ENCODE data around the gene HERC6. TPM values are rescaled to one million over a fixed set of nuclear protein-coding genes. Genes with fewer than 3 reads are reported as not detected.

The HERC6 gene
- total and polyA plus RNA-seq, 9 of the 15 experiments (the other 6 are each of a cell fraction or from before 2014, with no cell fraction given), result 0.01 to 0.68 (median 0.15) TPM

GRCh38 chr4:88409789-88410188, 31.1 kb downstream of the HERC6 start:
- H3K36me3 ChIP-seq (ENCODE audit: control insufficient read depth, insufficient read depth, low read length), result no peaks in the 10 kb centered on the region
- ChIA-PET CTCF (ENCODE audit: low intra/inter-chr PET ratio) (no interaction called here), POLR2A (no interaction called here)
- no peaks in the 10 kb centered on the region for H3K9me1 ChIP-seq (ENCODE audit: control insufficient read depth, insufficient read depth, low read length)
- H4K20me1 ChIP-seq (replicated peaks; ENCODE audit: control insufficient read depth, insufficient read depth, low read length), result no peaks in the 10 kb centered on the region
- no peaks in the 10 kb centered on the region for H3K9me3 ChIP-seq (replicated peaks; ENCODE audit: control insufficient read depth, insufficient read depth, low read depth, low read length)
- WGBS (ENCODE audit: insufficient coverage, low coverage, missing lambda C conversion rate), result 0% methylated on average over 1 of the region's 1 CpG
- no peaks in the 10 kb centered on the region for H3K4me1 ChIP-seq (replicated peaks in 1 of 2; ENCODE audit: control insufficient read depth in 2 of 2, insufficient read depth in 2 of 2, low read length in 2 of 2)
- intact Hi-C loops (cut with micrococcal nuclease) (no loop called here), in situ Hi-C loops (cut with MboI) (no loop called here)
- H3K4me3 ChIP-seq, result no peak overlapping the region
- no peaks in the 10 kb centered on the region; a peak in 2 of 5 replicates for H3K27me3 ChIP-seq (ENCODE audit: control insufficient read depth in 2 of 2, insufficient read depth in 2 of 2, low read length in 2 of 2)
- no peak overlapping the region for H3K27ac ChIP-seq (ENCODE audit: extremely low read depth, low read depth, low read length)
- no peak overlapping the region for H2AFZ ChIP-seq (ENCODE audit: low read depth, low read length)
- no peak overlapping the region for H3K4me2 ChIP-seq (ENCODE audit: insufficient read depth, low read length)
- ATAC-seq (no peak), FAIRE-seq (no peak), DNase-seq (ENCODE audit: extremely low read depth in 1 of 4, low spot score in 3 of 4) (no peak)
- H3K79me2 ChIP-seq (ENCODE audit: control insufficient read depth, insufficient read depth, low read length), result no peaks in the 10 kb centered on the region
- H3K9ac ChIP-seq (ENCODE audit: insufficient read depth in 1 of 2, low read depth in 2 of 2, low read length in 2 of 2), result no peak overlapping the region
- no TSS peak for BruUV-seq (replicated peaks)
- TF ChIP-seq FOSL1 (tag; conservative IDR thresholded peaks at IDR 0.05), result no peak
- TF ChIP-seq NFE2 (IDR thresholded peaks at IDR 0.05; ENCODE audit: low read depth), result no peak
- no peak for TF ChIP-seq NR2C2 (CRISPR knock-in tag; IDR thresholded peaks at IDR 0.05)
- no peak for TF ChIP-seq NR2C2 (tag; IDR thresholded peaks at IDR 0.05)
- TF ChIP-seq, protein P1, sequence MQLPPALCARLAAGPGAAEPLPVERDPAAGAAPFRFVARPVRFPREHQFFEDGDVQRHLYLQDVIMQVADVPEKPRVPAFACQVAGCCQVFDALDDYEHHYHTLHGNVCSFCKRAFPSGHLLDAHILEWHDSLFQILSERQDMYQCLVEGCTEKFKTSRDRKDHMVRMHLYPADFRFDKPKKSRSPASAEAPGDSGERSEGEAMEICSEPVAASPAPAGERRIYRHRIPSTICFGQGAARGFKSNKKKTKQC (CRISPR knock-in tag; IDR thresholded peaks at IDR 0.05), result no peak
- TF ChIP-seq ZNF395 (CRISPR knock-in tag; IDR thresholded peaks at IDR 0.05), result no peak
- no peak for TF ChIP-seq SAFB (IDR thresholded peaks at IDR 0.05; ENCODE audit: borderline replicate concordance, low read depth, low read length)
- TF ChIP-seq ILK (tag; IDR thresholded peaks at IDR 0.05; ENCODE audit: borderline replicate concordance, low read depth), result no peak
- TF ChIP-seq, protein P2, sequence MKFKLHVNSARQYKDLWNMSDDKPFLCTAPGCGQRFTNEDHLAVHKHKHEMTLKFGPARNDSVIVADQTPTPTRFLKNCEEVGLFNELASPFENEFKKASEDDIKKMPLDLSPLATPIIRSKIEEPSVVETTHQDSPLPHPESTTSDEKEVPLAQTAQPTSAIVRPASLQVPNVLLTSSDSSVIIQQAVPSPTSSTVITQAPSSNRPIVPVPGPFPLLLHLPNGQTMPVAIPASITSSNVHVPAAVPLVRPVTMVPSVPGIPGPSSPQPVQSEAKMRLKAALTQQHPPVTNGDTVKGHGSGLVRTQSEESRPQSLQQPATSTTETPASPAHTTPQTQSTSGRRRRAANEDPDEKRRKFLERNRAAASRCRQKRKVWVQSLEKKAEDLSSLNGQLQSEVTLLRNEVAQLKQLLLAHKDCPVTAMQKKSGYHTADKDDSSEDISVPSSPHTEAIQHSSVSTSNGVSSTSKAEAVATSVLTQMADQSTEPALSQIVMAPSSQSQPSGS (CRISPR knock-in tag; IDR thresholded peaks at IDR 0.05), result no peak
- TF ChIP-seq, protein P3, sequence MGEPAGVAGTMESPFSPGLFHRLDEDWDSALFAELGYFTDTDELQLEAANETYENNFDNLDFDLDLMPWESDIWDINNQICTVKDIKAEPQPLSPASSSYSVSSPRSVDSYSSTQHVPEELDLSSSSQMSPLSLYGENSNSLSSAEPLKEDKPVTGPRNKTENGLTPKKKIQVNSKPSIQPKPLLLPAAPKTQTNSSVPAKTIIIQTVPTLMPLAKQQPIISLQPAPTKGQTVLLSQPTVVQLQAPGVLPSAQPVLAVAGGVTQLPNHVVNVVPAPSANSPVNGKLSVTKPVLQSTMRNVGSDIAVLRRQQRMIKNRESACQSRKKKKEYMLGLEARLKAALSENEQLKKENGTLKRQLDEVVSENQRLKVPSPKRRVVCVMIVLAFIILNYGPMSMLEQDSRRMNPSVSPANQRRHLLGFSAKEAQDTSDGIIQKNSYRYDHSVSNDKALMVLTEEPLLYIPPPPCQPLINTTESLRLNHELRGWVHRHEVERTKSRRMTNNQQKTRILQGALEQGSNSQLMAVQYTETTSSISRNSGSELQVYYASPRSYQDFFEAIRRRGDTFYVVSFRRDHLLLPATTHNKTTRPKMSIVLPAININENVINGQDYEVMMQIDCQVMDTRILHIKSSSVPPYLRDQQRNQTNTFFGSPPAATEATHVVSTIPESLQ (CRISPR knock-in tag; IDR thresholded peaks at IDR 0.05), result no peak
- no peak for TF ChIP-seq MEF2D (tag; conservative IDR thresholded peaks at IDR 0.05; ENCODE audit: low read depth)
- TF ChIP-seq BRD9 (IDR thresholded peaks at IDR 0.05; ENCODE audit: low read depth, partially characterized antibody), result no peak
- TF ChIP-seq FOXM1 (IDR thresholded peaks at IDR 0.05; ENCODE audit: low read depth), result no peak
- no peak for TF ChIP-seq FOXM1 (CRISPR knock-in tag; IDR thresholded peaks at IDR 0.05; ENCODE audit: low read depth)
- TF ChIP-seq KLF1 (tag; IDR thresholded peaks at IDR 0.05), result no peak
- TF ChIP-seq HSF4 (CRISPR knock-in tag; IDR thresholded peaks at IDR 0.05; ENCODE audit: borderline replicate concordance), result no peak
- no peak for TF ChIP-seq PHF8 (IDR thresholded peaks at IDR 0.05; ENCODE audit: borderline replicate concordance, low read length)
- TF ChIP-seq, protein P4, sequence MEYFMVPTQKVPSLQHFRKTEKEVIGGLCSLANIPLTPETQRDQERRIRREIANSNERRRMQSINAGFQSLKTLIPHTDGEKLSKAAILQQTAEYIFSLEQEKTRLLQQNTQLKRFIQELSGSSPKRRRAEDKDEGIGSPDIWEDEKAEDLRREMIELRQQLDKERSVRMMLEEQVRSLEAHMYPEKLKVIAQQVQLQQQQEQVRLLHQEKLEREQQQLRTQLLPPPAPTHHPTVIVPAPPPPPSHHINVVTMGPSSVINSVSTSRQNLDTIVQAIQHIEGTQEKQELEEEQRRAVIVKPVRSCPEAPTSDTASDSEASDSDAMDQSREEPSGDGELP (CRISPR knock-in tag; IDR thresholded peaks at IDR 0.05; ENCODE audit: borderline replicate concordance), result no peak
